HL-60 (cell line): ENCODE results near the gene PSMB5.

Experiments used
- POLR2AphosphoS5 ChIP-seq: IDR thresholded peaks from 2 replicates; pipeline ENCODE4 v1.6.1; 2012; ENCODE audit warnings: low read depth
- TF ChIP-seq, protein P1 (sequence below): IDR thresholded peaks from one replicate; pipeline ENCODE4 v1.5.1; 2011; ENCODE audit warnings: low read length, control low read depth, inconsistent platforms; ENCODE audit not compliant: insufficient read depth
- TF ChIP-seq, protein P2 (sequence below): IDR thresholded peaks from 2 replicates; pipeline ENCODE4 v1.6.1; 2012; ENCODE audit warnings: low read depth; ENCODE audit not compliant: insufficient replicate concordance

DNA sequence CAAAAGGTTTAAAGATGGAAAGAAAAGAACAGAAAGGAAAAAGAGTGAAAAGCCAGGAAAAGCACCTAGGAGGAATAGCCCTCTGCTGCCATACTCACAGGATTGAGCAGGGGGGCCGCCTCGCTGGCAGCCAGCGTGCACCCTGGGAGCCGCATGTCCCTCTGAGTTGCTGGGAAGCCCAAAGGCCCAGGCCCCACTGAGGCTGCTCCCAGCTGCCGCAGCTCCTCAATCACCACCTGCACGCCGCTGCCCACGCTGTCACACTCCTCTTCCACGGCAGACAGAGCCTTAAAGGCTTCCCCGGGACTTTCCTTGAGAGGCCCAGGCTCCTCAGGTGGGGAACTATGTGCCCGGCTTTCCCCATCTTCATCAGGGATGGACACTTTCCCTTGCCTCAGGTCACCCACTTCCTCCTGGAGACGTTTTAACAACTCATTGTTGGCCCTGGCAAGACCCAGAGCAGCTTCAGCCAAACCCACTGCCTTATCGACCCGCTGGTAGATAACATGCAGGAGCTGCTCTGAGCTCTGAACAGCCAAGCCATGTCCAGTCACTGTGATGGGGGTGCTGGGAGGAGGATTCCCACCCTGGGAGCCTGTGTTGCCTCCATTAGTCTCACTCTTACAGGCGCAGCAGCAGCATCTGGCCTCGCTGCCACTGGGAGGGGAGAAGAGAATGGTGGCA is 36.2 kb downstream of the PSMB5 start:
- TF ChIP-seq, protein P1, sequence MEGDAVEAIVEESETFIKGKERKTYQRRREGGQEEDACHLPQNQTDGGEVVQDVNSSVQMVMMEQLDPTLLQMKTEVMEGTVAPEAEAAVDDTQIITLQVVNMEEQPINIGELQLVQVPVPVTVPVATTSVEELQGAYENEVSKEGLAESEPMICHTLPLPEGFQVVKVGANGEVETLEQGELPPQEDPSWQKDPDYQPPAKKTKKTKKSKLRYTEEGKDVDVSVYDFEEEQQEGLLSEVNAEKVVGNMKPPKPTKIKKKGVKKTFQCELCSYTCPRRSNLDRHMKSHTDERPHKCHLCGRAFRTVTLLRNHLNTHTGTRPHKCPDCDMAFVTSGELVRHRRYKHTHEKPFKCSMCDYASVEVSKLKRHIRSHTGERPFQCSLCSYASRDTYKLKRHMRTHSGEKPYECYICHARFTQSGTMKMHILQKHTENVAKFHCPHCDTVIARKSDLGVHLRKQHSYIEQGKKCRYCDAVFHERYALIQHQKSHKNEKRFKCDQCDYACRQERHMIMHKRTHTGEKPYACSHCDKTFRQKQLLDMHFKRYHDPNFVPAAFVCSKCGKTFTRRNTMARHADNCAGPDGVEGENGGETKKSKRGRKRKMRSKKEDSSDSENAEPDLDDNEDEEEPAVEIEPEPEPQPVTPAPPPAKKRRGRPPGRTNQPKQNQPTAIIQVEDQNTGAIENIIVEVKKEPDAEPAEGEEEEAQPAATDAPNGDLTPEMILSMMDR = no peak
- no peak for TF ChIP-seq POLR2AphosphoS5
- TF ChIP-seq, protein P2, sequence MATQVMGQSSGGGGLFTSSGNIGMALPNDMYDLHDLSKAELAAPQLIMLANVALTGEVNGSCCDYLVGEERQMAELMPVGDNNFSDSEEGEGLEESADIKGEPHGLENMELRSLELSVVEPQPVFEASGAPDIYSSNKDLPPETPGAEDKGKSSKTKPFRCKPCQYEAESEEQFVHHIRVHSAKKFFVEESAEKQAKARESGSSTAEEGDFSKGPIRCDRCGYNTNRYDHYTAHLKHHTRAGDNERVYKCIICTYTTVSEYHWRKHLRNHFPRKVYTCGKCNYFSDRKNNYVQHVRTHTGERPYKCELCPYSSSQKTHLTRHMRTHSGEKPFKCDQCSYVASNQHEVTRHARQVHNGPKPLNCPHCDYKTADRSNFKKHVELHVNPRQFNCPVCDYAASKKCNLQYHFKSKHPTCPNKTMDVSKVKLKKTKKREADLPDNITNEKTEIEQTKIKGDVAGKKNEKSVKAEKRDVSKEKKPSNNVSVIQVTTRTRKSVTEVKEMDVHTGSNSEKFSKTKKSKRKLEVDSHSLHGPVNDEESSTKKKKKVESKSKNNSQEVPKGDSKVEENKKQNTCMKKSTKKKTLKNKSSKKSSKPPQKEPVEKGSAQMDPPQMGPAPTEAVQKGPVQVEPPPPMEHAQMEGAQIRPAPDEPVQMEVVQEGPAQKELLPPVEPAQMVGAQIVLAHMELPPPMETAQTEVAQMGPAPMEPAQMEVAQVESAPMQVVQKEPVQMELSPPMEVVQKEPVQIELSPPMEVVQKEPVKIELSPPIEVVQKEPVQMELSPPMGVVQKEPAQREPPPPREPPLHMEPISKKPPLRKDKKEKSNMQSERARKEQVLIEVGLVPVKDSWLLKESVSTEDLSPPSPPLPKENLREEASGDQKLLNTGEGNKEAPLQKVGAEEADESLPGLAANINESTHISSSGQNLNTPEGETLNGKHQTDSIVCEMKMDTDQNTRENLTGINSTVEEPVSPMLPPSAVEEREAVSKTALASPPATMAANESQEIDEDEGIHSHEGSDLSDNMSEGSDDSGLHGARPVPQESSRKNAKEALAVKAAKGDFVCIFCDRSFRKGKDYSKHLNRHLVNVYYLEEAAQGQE = no peak
